GM12878 (cell line): ENCODE results near the gene FAM229B. TPM values are rescaled to one million over a fixed set of nuclear protein-coding genes. Genes with fewer than 3 reads are reported as not detected.

Experiments
- ATAC-seq: fragments of 200-7000 bp; cut with Tn5 transposase; 3 replicates; pipeline ENCODE4 v1.9.1; 2020; ENCODE audit warnings: mild to moderate bottlenecking, moderate library complexity
- BruUV-seq: library from RNA; stranded (reverse); fragments of 400-500 nt; replicated peaks from 2 replicates; lab custom pipeline; 2021; lab: Mats Ljungman, UMichigan
- CTCF ChIA-PET: fragments of 300-600 bp; sonication (Branson Sonifier 250); formaldehyde crosslinking; extraction: SDS; loops from one replicate; lab custom pipeline; 2021; ENCODE audit warnings: inconsistent platforms; lab: Yijun Ruan, JAX
- POLR2A ChIA-PET: fragments of 350-600 bp; formaldehyde crosslinking; extraction: SDS; loops from one replicate; lab custom pipeline; 2021; ENCODE audit warnings: inconsistent platforms; lab: Charles Lee
- RAD21 ChIA-PET: fragments of 300-600 bp; sonication (Branson Sonifier 250); formaldehyde crosslinking; loops from one replicate; lab custom pipeline; 2023; ENCODE audit warnings: antibody characterized with exemption; ENCODE audit not compliant: unreplicated experiment; lab: Charles Lee
- SMC1A ChIA-PET: fragments of 300-600 bp; sonication (Branson Sonifier 250); formaldehyde crosslinking; loops from one replicate; lab custom pipeline; 2023; ENCODE audit not compliant: unreplicated experiment, uncharacterized antibody; lab: Charles Lee
- DNase-seq: peaks from one replicate; pipeline ENCODE4 v3.0.0-alpha.2; 2011; ENCODE audit warnings: low read depth, low spot score
- FAIRE-seq: peaks from 3 replicates; lab custom pipeline; 2011; peaks lifted over from hg19 to GRCh38; lab: Jason Lieb, UNC
- H2AFZ ChIP-seq: 2 replicates; pipeline ENCODE4 v1.6.0; 2011; ENCODE audit warnings: low read depth, low read length, control low read depth; ENCODE audit not compliant: control insufficient read depth
- H3K27ac ChIP-seq: 2 replicates; pipeline ENCODE4 v1.5.1; 2011; ENCODE audit warnings: control low read depth; ENCODE audit not compliant: control insufficient read depth, insufficient read depth
- H3K27me3 ChIP-seq, 2 experiments: replicated peaks in 1 of 2; 2 replicates each; pipeline versions ENCODE4 v1.6.0 to v1.6.1; 2011; ENCODE audit warnings: low read length in 1 of 2; ENCODE audit not compliant: control insufficient read depth in 2 of 2, insufficient read depth in 2 of 2
- H3K36me3 ChIP-seq, 2 experiments: 2 replicates each; pipeline ENCODE4 v1.5.1; 2011; ENCODE audit warnings: low read length in 1 of 2; ENCODE audit not compliant: control insufficient read depth in 2 of 2, insufficient read depth in 2 of 2
- H3K4me1 ChIP-seq: 2 replicates; pipeline ENCODE4 v1.6.1; 2011; ENCODE audit warnings: mild to moderate bottlenecking, low read length, moderate library complexity, mixed read lengths; ENCODE audit not compliant: control insufficient read depth, insufficient read depth
- H3K4me2 ChIP-seq: 2 replicates; pipeline ENCODE4 v1.6.0; 2011; ENCODE audit warnings: control low read depth; ENCODE audit not compliant: control insufficient read depth, insufficient read depth
- H3K4me3 ChIP-seq: fragments of 200-600 bp; sonication (generic); 2 replicates; pipeline ENCODE4 v1.5.1; 2016
- H3K79me2 ChIP-seq: 2 replicates; pipeline ENCODE4 v1.6.0; 2011; ENCODE audit warnings: low read length; ENCODE audit not compliant: control insufficient read depth, insufficient read depth
- H3K9ac ChIP-seq: 2 replicates; pipeline ENCODE4 v1.8.0; 2011; ENCODE audit warnings: low read length, control low read depth, mixed read lengths; ENCODE audit not compliant: control insufficient read depth, insufficient read depth
- H3K9me3 ChIP-seq: replicated peaks from 3 replicates; pipeline ENCODE4 v1.5.1; 2011; ENCODE audit warnings: mild to moderate bottlenecking, low read length; ENCODE audit not compliant: control insufficient read depth, insufficient read depth
- H4K20me1 ChIP-seq: 2 replicates; pipeline ENCODE4 v1.6.0; 2011; ENCODE audit not compliant: control insufficient read depth, insufficient read depth
- BCLAF1 ChIP-seq: fragments of 450-650 bp; IDR thresholded peaks from 2 replicates; pipeline ENCODE4 v1.6.1; 2017; ENCODE audit warnings: antibody characterized with exemption, mild to moderate bottlenecking, moderate library complexity
- BMI1 ChIP-seq: fragments of 450-650 bp; IDR thresholded peaks from 2 replicates; pipeline ENCODE4 v1.6.1; 2016; ENCODE audit warnings: mild to moderate bottlenecking, moderate library complexity, borderline replicate concordance
- EED ChIP-seq: sonication (generic); IDR thresholded peaks from 2 replicates; pipeline ENCODE4 v1.6.1; 2016; ENCODE audit warnings: antibody characterized with exemption, low read depth
- MAX ChIP-seq: IDR thresholded peaks from 2 replicates; pipeline ENCODE4 v1.6.1; 2012; ENCODE audit warnings: low read depth, low read length, improper control_type of control experiment
- NFYA ChIP-seq: IDR thresholded peaks from 2 replicates; pipeline ENCODE4 v1.6.1; 2011; ENCODE audit warnings: low read depth, mild to moderate bottlenecking, low read length, improper control_type of control experiment, borderline replicate concordance
- RAD51 ChIP-seq: fragments of 450-650 bp; IDR thresholded peaks from 2 replicates; pipeline ENCODE4 v1.6.1; 2016; ENCODE audit warnings: moderate library complexity, mild to moderate bottlenecking, inconsistent platforms
- RCOR1 ChIP-seq: conservative IDR thresholded peaks from 2 replicates; pipeline ENCODE4 v1.6.1; 2012; ENCODE audit warnings: low read depth, low read length, improper control_type of control experiment
- SIX5 ChIP-seq: IDR thresholded peaks from 2 replicates; pipeline ENCODE4 v1.6.1; 2011; ENCODE audit warnings: mild to moderate bottlenecking, low read depth, low read length, moderate library complexity; ENCODE audit not compliant: severe bottlenecking
- SKIL ChIP-seq: fragments of 450-650 bp; IDR thresholded peaks from 2 replicates; pipeline ENCODE4 v1.6.1; 2017; ENCODE audit warnings: mild to moderate bottlenecking, low read depth, inconsistent platforms; ENCODE audit not compliant: poor library complexity, severe bottlenecking
- SREBF1 ChIP-seq: IDR thresholded peaks from 2 replicates; pipeline ENCODE4 v1.6.1; 2012; ENCODE audit warnings: mild to moderate bottlenecking, low read length
- SRF ChIP-seq, 2 experiments: IDR thresholded peaks; 2 replicates each; pipeline ENCODE4 v1.6.1; 2011; ENCODE audit warnings: low read depth in 2 of 2, low read length in 2 of 2, mild to moderate bottlenecking in 1 of 2, moderate library complexity in 1 of 2
- SUZ12 ChIP-seq: fragments of 200-600 bp; sonication (generic); IDR thresholded peaks from one replicate; pipeline ENCODE4 v1.6.1; 2018; ENCODE audit warnings: antibody characterized with exemption, mild to moderate bottlenecking; ENCODE audit not compliant: unreplicated experiment
- ZBTB40 ChIP-seq: fragments of 450-650 bp; IDR thresholded peaks from 2 replicates; pipeline ENCODE4 v1.6.1; 2016; ENCODE audit warnings: mild to moderate bottlenecking, moderate library complexity, borderline replicate concordance
- WGBS: methylation state at CpG from one replicate; pipeline ENCODE4 v1.1.6; 2016; ENCODE audit warnings: low lambda C conversion rate; ENCODE audit not compliant: insufficient replicate concordance, insufficient coverage; ENCODE audit errors: missing lambda C conversion rate; 5-methylcytosine and 5-hydroxymethylcytosine counted together
- in situ Hi-C: fragments of 300-500 bp; cut with MboI; formaldehyde crosslinking; loops from 9 replicates; pipeline ENCODE4 v1.14.3; 2018; ENCODE audit warnings: mixed read lengths
- intact Hi-C: fragments of 100-400 bp; cut with micrococcal nuclease; formaldehyde crosslinking; loops from one replicate; pipeline ENCODE4 v1.14.2; 2022; ENCODE audit not compliant: unreplicated experiment
- polyA plus RNA-seq, 11 experiments: library from polyadenylated mRNA; depleted of rRNA in 4 of 11; unstranded in 6 of 11; stranded (reverse) in 5 of 11; fragments of >200 nt; fragmentation: Nextera tagmentation in 4 of 11; fragmentation: Illumina TruSeq in 1 of 11; extraction: Ambion mirVana in 4 of 11; extraction: Trizol in 1 of 11; gene quantifications; 1 replicate in 1 of 11; 2 replicates in 10 of 11; pipeline versions ENCODE4 v1.2.1 to v1.2.3, GENCODE V29; 2011 to 2016; ENCODE audit warnings: inconsistent platforms in 2 of 11, missing spikeins in 2 of 11, low read depth in 1 of 11
- total RNA-seq, 4 experiments: library from RNA; depleted of rRNA in 3 of 4; stranded (reverse); fragments of >200 nt in 3 of 4; fragmentation: Illumina TruSeq in 1 of 4; extraction: Trizol in 1 of 4; gene quantifications; 2 replicates each; pipeline versions ENCODE4 v1.2.1 to v1.2.3, GENCODE V29; 2013 to 2021

FAM229B gene
- total and polyA plus RNA-seq, 10 of the 15 experiments (the other 5 are each of a cell fraction or from before 2014, with no cell fraction given) = 0.82 to 5.7 (median 3.1) TPM

- no peak for TF ChIP-seq SUZ12
- TF ChIP-seq MAX = no peak
- TF ChIP-seq SRF (IDR thresholded peaks at IDR 0.05; ENCODE audit: low read depth in 2 of 2, low read length in 2 of 2) = no peak
- no peak for TF ChIP-seq ZBTB40
- TF ChIP-seq SIX5 = no peak
- TF ChIP-seq SREBF1 = no peak
- TF ChIP-seq RCOR1 = no peak
- TF ChIP-seq RAD51 = no peak
- no peak for TF ChIP-seq EED
Observed at GRCh38 chr6:112149236-112149635, 61.8 kb downstream of the FAM229B start (continued).

GRCh38 chr6:112149719-112150263 lies 62.4 kb downstream of the FAM229B start:
- H3K27me3 ChIP-seq = peaks cover 0 to 3% of the 10 kb centered on the region in 2 experiments; a peak in 1 of 4 replicates
- 65% methylated on average over 4 of the region's 4 CpGs for WGBS
- no peak for DNase-seq
- in situ Hi-C loops = no loop called here
- SMC1A ChIA-PET = no interaction called here
- H3K79me2 ChIP-seq = no peaks in the 10 kb centered on the region
- POLR2A ChIA-PET = no interaction called here
- TF ChIP-seq BCLAF1 (no peak), NFYA (no peak), SKIL (no peak), BMI1 (no peak)
- H3K4me1 ChIP-seq = no peaks in the 10 kb centered on the region
- H3K36me3 ChIP-seq = no peaks in the 10 kb centered on the region
- H3K27ac ChIP-seq = no peak overlapping the region
- no peak overlapping the region for H3K9ac ChIP-seq
- intact Hi-C loops = no loop called here
- H3K9me3 ChIP-seq = no peaks in the 10 kb centered on the region
- no TSS peak for BruUV-seq
- no peak for ATAC-seq
- no peaks in the 10 kb centered on the region for H4K20me1 ChIP-seq
- H2AFZ ChIP-seq = no peak overlapping the region
- CTCF ChIA-PET = interaction anchor here (1.0 kb wide), 1 partner anchor 13 kb away, joined by 3 read pairs; no protein-coding TSS in a partner anchor
- H3K4me2 ChIP-seq = no peak overlapping the region
- no peak overlapping the region for H3K4me3 ChIP-seq
- no peak for FAIRE-seq
- RAD21 ChIA-PET = no interaction called here
